WTC11 (cell line): Measurements from ENCODE around the gene RTN3.

ENCODE experiments used
- CBFB ChIP-seq: sonication (generic); formaldehyde crosslinking; IDR thresholded peaks from 2 replicates; pipeline ENCODE4 v1.8.1; 2022; ENCODE audit warnings: mild to moderate bottlenecking, low read depth, missing genetic modification reagents
- ESRRA ChIP-seq: sonication (generic); formaldehyde crosslinking; IDR thresholded peaks from 2 replicates; pipeline ENCODE4 v1.8.1; 2022; ENCODE audit warnings: mild to moderate bottlenecking, missing genetic modification reagents, borderline replicate concordance
- FOXP1 ChIP-seq: sonication (generic); formaldehyde crosslinking; IDR thresholded peaks from 2 replicates; pipeline ENCODE4 v1.8.0; 2022; ENCODE audit warnings: missing genetic modification reagents, mild to moderate bottlenecking, moderate library complexity, borderline replicate concordance
- HMGA2 ChIP-seq: fragments of 250-450 bp; sonication (Bioruptor Pico); IDR thresholded peaks from 2 replicates; pipeline ENCODE4 v1.4.0; 2021; ENCODE audit warnings: mild to moderate bottlenecking, moderate library complexity
- JUN ChIP-seq: sonication (generic); formaldehyde crosslinking; IDR thresholded peaks from 2 replicates; pipeline ENCODE4 v1.8.0; 2023; ENCODE audit warnings: mild to moderate bottlenecking, missing genetic modification reagents
- NFYB ChIP-seq: sonication (generic); formaldehyde crosslinking; conservative IDR thresholded peaks from 2 replicates; pipeline ENCODE4 v1.8.0; 2022; ENCODE audit warnings: low read depth, missing genetic modification reagents
- PRRX2 ChIP-seq: fragments of 250-450 bp; sonication (Bioruptor Pico); IDR thresholded peaks from 2 replicates; pipeline ENCODE4 v1.8.0; 2021; ENCODE audit warnings: mild to moderate bottlenecking
- SP1 ChIP-seq: sonication (generic); formaldehyde crosslinking; conservative IDR thresholded peaks from 2 replicates; pipeline ENCODE4 v1.8.1; 2022; ENCODE audit warnings: missing genetic modification reagents
- ZNF138 ChIP-seq: sonication (generic); formaldehyde crosslinking; conservative IDR thresholded peaks from 2 replicates; pipeline ENCODE4 v1.8.1; 2022; ENCODE audit warnings: mild to moderate bottlenecking, moderate library complexity, missing genetic modification reagents
- TF ChIP-seq, protein P1 (sequence below): fragments of 200-600 bp; IDR thresholded peaks from 2 replicates; pipeline ENCODE4 v1.8.0; 2022; ENCODE audit warnings: antibody characterized with exemption
- TF ChIP-seq, protein P2 (sequence below): sonication (generic); formaldehyde crosslinking; IDR thresholded peaks from 2 replicates; pipeline ENCODE4 v1.8.0; 2022; ENCODE audit warnings: mild to moderate bottlenecking, missing genetic modification reagents
- TF ChIP-seq, protein P3 (sequence below): sonication (generic); formaldehyde crosslinking; IDR thresholded peaks from 2 replicates; pipeline ENCODE4 v1.8.1; 2022; ENCODE audit warnings: low read depth, mild to moderate bottlenecking, moderate library complexity, missing genetic modification reagents, borderline replicate concordance
- TF ChIP-seq, protein P4 (sequence below): sonication (generic); formaldehyde crosslinking; IDR thresholded peaks from 2 replicates; pipeline ENCODE4 v1.8.1; 2022; ENCODE audit warnings: low read depth, missing genetic modification reagents, borderline replicate concordance
- TF ChIP-seq, protein P5 (sequence below): sonication (generic); formaldehyde crosslinking; IDR thresholded peaks from 2 replicates; pipeline ENCODE4 v1.8.0; 2023; ENCODE audit warnings: mild to moderate bottlenecking, missing genetic modification reagents

DNA sequence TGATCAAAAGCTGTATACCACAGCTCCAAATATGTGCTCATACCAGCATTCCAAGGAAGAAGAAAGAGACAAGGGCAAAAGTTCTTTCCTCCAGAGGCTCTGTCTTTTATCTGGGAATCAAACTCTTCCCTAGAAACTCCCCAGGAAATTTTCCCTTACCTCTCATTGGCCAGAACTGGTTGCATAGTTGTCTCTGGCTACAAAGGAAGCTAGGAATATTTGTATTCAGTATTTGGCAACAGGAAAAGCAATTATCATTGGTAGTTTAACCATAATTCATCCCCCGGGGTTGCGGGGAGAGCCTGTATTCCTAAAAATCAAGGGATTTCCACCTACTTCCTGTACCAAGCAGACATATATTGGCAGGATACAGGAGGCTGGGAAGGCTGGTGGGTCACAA is 97.7 kb downstream of the RTN3 start:
- TF ChIP-seq, protein P1, sequence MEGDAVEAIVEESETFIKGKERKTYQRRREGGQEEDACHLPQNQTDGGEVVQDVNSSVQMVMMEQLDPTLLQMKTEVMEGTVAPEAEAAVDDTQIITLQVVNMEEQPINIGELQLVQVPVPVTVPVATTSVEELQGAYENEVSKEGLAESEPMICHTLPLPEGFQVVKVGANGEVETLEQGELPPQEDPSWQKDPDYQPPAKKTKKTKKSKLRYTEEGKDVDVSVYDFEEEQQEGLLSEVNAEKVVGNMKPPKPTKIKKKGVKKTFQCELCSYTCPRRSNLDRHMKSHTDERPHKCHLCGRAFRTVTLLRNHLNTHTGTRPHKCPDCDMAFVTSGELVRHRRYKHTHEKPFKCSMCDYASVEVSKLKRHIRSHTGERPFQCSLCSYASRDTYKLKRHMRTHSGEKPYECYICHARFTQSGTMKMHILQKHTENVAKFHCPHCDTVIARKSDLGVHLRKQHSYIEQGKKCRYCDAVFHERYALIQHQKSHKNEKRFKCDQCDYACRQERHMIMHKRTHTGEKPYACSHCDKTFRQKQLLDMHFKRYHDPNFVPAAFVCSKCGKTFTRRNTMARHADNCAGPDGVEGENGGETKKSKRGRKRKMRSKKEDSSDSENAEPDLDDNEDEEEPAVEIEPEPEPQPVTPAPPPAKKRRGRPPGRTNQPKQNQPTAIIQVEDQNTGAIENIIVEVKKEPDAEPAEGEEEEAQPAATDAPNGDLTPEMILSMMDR: no peak
- TF ChIP-seq, protein P2, sequence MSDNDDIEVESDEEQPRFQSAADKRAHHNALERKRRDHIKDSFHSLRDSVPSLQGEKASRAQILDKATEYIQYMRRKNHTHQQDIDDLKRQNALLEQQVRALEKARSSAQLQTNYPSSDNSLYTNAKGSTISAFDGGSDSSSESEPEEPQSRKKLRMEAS (CRISPR knock-in tag): no peak
- TF ChIP-seq NFYB (no peak), JUN (CRISPR knock-in tag) (no peak), CBFB (CRISPR knock-in tag) (no peak), SP1 (CRISPR knock-in tag) (no peak), PRRX2 (CRISPR knock-in tag) (no peak), ZNF138 (CRISPR knock-in tag) (no peak), FOXP1 (no peak), HMGA2 (CRISPR knock-in tag) (no peak), ESRRA (CRISPR knock-in tag) (no peak)
- TF ChIP-seq, protein P3, sequence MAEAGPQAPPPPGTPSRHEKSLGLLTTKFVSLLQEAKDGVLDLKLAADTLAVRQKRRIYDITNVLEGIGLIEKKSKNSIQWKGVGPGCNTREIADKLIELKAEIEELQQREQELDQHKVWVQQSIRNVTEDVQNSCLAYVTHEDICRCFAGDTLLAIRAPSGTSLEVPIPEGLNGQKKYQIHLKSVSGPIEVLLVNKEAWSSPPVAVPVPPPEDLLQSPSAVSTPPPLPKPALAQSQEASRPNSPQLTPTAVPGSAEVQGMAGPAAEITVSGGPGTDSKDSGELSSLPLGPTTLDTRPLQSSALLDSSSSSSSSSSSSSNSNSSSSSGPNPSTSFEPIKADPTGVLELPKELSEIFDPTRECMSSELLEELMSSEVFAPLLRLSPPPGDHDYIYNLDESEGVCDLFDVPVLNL: no peak
- TF ChIP-seq, protein P4, sequence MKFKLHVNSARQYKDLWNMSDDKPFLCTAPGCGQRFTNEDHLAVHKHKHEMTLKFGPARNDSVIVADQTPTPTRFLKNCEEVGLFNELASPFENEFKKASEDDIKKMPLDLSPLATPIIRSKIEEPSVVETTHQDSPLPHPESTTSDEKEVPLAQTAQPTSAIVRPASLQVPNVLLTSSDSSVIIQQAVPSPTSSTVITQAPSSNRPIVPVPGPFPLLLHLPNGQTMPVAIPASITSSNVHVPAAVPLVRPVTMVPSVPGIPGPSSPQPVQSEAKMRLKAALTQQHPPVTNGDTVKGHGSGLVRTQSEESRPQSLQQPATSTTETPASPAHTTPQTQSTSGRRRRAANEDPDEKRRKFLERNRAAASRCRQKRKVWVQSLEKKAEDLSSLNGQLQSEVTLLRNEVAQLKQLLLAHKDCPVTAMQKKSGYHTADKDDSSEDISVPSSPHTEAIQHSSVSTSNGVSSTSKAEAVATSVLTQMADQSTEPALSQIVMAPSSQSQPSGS: no peak
- TF ChIP-seq, protein P5, sequence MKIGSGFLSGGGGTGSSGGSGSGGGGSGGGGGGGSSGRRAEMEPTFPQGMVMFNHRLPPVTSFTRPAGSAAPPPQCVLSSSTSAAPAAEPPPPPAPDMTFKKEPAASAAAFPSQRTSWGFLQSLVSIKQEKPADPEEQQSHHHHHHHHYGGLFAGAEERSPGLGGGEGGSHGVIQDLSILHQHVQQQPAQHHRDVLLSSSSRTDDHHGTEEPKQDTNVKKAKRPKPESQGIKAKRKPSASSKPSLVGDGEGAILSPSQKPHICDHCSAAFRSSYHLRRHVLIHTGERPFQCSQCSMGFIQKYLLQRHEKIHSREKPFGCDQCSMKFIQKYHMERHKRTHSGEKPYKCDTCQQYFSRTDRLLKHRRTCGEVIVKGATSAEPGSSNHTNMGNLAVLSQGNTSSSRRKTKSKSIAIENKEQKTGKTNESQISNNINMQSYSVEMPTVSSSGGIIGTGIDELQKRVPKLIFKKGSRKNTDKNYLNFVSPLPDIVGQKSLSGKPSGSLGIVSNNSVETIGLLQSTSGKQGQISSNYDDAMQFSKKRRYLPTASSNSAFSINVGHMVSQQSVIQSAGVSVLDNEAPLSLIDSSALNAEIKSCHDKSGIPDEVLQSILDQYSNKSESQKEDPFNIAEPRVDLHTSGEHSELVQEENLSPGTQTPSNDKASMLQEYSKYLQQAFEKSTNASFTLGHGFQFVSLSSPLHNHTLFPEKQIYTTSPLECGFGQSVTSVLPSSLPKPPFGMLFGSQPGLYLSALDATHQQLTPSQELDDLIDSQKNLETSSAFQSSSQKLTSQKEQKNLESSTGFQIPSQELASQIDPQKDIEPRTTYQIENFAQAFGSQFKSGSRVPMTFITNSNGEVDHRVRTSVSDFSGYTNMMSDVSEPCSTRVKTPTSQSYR (CRISPR knock-in tag): no peak
